Common myeloid progenitor, CD34-positive (primary cell): ENCODE measurements around the gene DRC3.

ENCODE experiments used
- CTCF ChIA-PET: fragments of 350-600 bp; sonication (Branson Sonifier 250); formaldehyde crosslinking; loops from one replicate; lab custom pipeline; 2021; ENCODE audit warnings: antibody characterized with exemption; lab: Charles Lee
- POLR2A ChIA-PET: fragments of 350-600 bp; sonication (Branson Sonifier 250); formaldehyde crosslinking; loops from one replicate; lab custom pipeline; 2021; ENCODE audit warnings: antibody characterized with exemption; lab: Charles Lee
- DNase-seq, 3 donors: peaks; one replicate each; pipeline versions ENCODE4 v3.0.0 to v3.0.0-alpha.2; 2013
- H3K27ac ChIP-seq, 2 experiments: 1 replicate in 1 of 2; 2 replicates in 1 of 2; pipeline ENCODE4 v1.7.0; 2013; ENCODE audit warnings: inconsistent platforms in 2 of 2, low read length in 2 of 2, mild to moderate bottlenecking in 2 of 2, low read depth in 1 of 2, moderate library complexity in 1 of 2; ENCODE audit not compliant: severe bottlenecking in 2 of 2, insufficient read depth in 1 of 2, poor library complexity in 1 of 2
- H3K27me3 ChIP-seq, 5 experiments: replicated peaks in 2 of 5; 1 replicate in 3 of 5; 2 replicates in 2 of 5; pipeline versions ENCODE4 v1.6.1 to v1.7.0; 2013; ENCODE audit warnings: low read length in 4 of 5, mild to moderate bottlenecking in 2 of 5, moderate library complexity in 2 of 5, inconsistent platforms in 1 of 5; ENCODE audit not compliant: insufficient read depth in 5 of 5, control insufficient read depth in 4 of 5
- H3K36me3 ChIP-seq, 4 experiments: 1 replicate in 2 of 4; 2 replicates in 2 of 4; pipeline versions ENCODE4 v1.6.1 to v1.7.0; 2013; ENCODE audit warnings: low read length in 3 of 4, control low read depth in 1 of 4, mild to moderate bottlenecking in 1 of 4; ENCODE audit not compliant: control insufficient read depth in 4 of 4, insufficient read depth in 4 of 4
- H3K4me1 ChIP-seq, 4 experiments: 1 replicate in 3 of 4; 2 replicates in 1 of 4; pipeline versions ENCODE4 v1.6.1 to v1.7.1; 2013; ENCODE audit warnings: low read length in 3 of 4, mild to moderate bottlenecking in 3 of 4, control low read depth in 1 of 4, inconsistent platforms in 1 of 4, moderate library complexity in 1 of 4; ENCODE audit not compliant: control insufficient read depth in 4 of 4, insufficient read depth in 4 of 4; ENCODE audit errors: control extremely low read depth in 1 of 4
- H3K4me3 ChIP-seq, 7 experiments: 1 replicate in 4 of 7; 2 replicates in 3 of 7; pipeline versions ENCODE4 v1.5.1 to v1.7.0; 2013; ENCODE audit warnings: mild to moderate bottlenecking in 7 of 7, low read length in 6 of 7, moderate library complexity in 6 of 7, inconsistent platforms in 2 of 7, low read depth in 2 of 7, control low read depth in 1 of 7; ENCODE audit not compliant: insufficient read depth in 4 of 7, control insufficient read depth in 1 of 7; ENCODE audit errors: extremely low read depth in 1 of 7
- H3K9me3 ChIP-seq, 5 experiments: 1 replicate in 4 of 5; 2 replicates in 1 of 5; pipeline versions ENCODE4 v1.6.1 to v1.7.1; 2013; ENCODE audit warnings: low read length in 4 of 5, mild to moderate bottlenecking in 2 of 5, inconsistent platforms in 1 of 5, low read depth in 1 of 5, moderate library complexity in 1 of 5; ENCODE audit not compliant: control insufficient read depth in 4 of 5, insufficient read depth in 2 of 5; ENCODE audit errors: control extremely low read depth in 1 of 5
- WGBS: methylation state at CpG from one replicate; pipeline ENCODE4 v1.1.5; 2013; ENCODE audit not compliant: insufficient coverage; 5-methylcytosine and 5-hydroxymethylcytosine counted together

Gene DRC3

DNA sequence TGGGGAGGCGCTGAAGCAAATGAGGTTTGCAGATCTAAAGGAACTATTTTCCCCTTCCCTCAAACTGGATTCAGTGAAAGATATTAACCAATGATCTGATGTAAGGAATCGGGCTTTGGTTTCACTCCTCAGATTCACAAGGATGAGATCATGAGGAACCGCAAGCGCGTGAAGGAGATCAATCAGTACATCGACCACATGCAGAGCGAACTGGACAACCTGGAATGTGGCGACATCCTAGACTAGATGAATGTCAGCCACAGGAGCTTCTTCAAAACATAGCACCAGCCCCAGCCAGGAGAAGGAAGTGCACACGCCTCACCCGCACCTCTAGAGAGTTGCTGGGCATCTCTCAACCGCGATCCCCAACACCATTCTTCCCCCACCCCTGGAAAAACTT is 43.8 kb downstream of the DRC3 start:
- Histone ChIP-seq H3K9me3 (no peaks in the 10 kb centered on the region), H3K36me3 (peaks cover 6 to 54% (median 38%) of the 10 kb centered on the region in 4 experiments), H3K4me3 (no peak overlapping the region), H3K27ac (no peak overlapping the region), H3K27me3 (no peaks in the 10 kb centered on the region), H3K4me1 (no peaks in the 10 kb centered on the region)
- no peak for DNase-seq
- ChIA-PET CTCF (interaction anchor here (0.8 kb wide), 1 partner anchor 24 kb away, joined by 3 read pairs; no protein-coding TSS in a partner anchor), POLR2A (no interaction called here)
- 96% methylated on average over 9 of the region's 12 CpGs for WGBS

DNA sequence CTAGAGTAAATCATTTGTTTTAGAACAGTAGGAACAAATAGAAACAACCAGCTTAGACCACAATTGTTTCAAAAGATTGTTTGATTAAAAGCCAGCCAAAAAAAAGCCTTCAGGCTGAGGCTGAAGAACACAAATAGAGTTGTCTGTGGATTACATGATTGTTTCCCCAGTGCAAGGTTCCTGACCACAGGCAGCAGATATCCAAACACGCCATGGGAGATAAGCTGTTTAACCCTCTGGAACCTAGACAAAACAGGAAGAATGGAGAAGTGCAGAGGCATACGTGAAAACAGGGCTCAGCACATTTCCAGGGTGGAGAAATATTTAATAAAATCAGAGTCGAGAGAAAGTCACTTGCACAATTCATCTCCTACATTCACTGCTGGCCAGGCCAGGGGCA is 45.3 kb downstream of the DRC3 start:
- Histone ChIP-seq H3K27ac (no peak overlapping the region), H3K4me1 (no peaks in the 10 kb centered on the region), H3K4me3 (no peak overlapping the region), H3K36me3 (peaks cover 11 to 57% (median 42%) of the 10 kb centered on the region in 4 experiments), H3K27me3 (no peaks in the 10 kb centered on the region), H3K9me3 (no peaks in the 10 kb centered on the region)
- peak in 2 of 3 donors; percentile 31 to 50 for DNase-seq
- CTCF ChIA-PET = no interaction called here
- POLR2A ChIA-PET = no interaction called here
- WGBS = 69% methylated on average over 3 of the region's 3 CpGs

- H3K27ac ChIP-seq = no peak overlapping the region
- no peaks in the 10 kb centered on the region for H3K9me3 ChIP-seq
- H3K4me3 ChIP-seq = no peak overlapping the region
- no peaks in the 10 kb centered on the region for H3K27me3 ChIP-seq
- WGBS = 90% methylated on average over 8 of the region's 15 CpGs
- H3K36me3 ChIP-seq = peaks cover 11 to 57% (median 40%) of the 10 kb centered on the region in 4 experiments
- no peaks in the 10 kb centered on the region for H3K4me1 ChIP-seq
- ChIA-PET CTCF (no interaction called here), POLR2A (no interaction called here)
- DNase-seq = no peak
These were observed 45.8 kb downstream of the DRC3 start for GRCh38 chr17:18018411-18018921.

- Histone ChIP-seq H3K4me1 (no peaks in the 10 kb centered on the region), H3K4me3 (no peak overlapping the region), H3K36me3 (peaks cover 11 to 62% (median 46%) of the 10 kb centered on the region in 4 experiments), H3K27me3 (no peaks in the 10 kb centered on the region), H3K9me3 (no peaks in the 10 kb centered on the region), H3K27ac (no peak overlapping the region)
- 100% methylated on average over 2 of the region's 2 CpGs for WGBS
- POLR2A ChIA-PET = no interaction called here
- DNase-seq = no peak
- CTCF ChIA-PET = interaction anchor here (0.5 to 2.3 kb wide), 2 partner anchors 9 to 1477 kb away, joined by 4 to 6 read pairs; no protein-coding TSS in a partner anchor
These were observed 47.1 kb downstream of the DRC3 start for GRCh38 chr17:18019838-18020154.

- no peaks in the 10 kb centered on the region for H3K27me3 ChIP-seq
- no peak overlapping the region for H3K4me3 ChIP-seq
- H3K36me3 ChIP-seq = peaks cover 8 to 64% (median 47%) of the 10 kb centered on the region in 4 experiments
- no peak overlapping the region for H3K27ac ChIP-seq
- no peak for DNase-seq
- ChIA-PET CTCF (interaction anchor here (1.5 to 2.3 kb wide), 2 partner anchors 8 to 23 kb away, joined by 3 to 6 read pairs; no protein-coding TSS in a partner anchor), POLR2A (no interaction called here)
- H3K4me1 ChIP-seq = no peaks in the 10 kb centered on the region
- no peaks in the 10 kb centered on the region for H3K9me3 ChIP-seq
- WGBS = 100% methylated on average over 5 of the region's 6 CpGs
These were observed 48.3 kb downstream of the DRC3 start for GRCh38 chr17:18020971-18021370.

- Histone ChIP-seq H3K4me1 (no peaks in the 10 kb centered on the region), H3K27ac (no peak overlapping the region), H3K9me3 (no peaks in the 10 kb centered on the region), H3K36me3 (peaks cover 8 to 64% (median 48%) of the 10 kb centered on the region in 4 experiments), H3K27me3 (no peaks in the 10 kb centered on the region), H3K4me3 (no peak overlapping the region)
- WGBS = 91% methylated on average over 4 of the region's 5 CpGs
- CTCF ChIA-PET = interaction anchor here (0.8 to 2.3 kb wide), 3 partner anchors 8 to 131 kb away, joined by 3 to 6 read pairs (median 3); no protein-coding TSS in a partner anchor
- no peak for DNase-seq
- POLR2A ChIA-PET = no interaction called here
These were observed 48.7 kb downstream of the DRC3 start for GRCh38 chr17:18021372-18021771.

DNA sequence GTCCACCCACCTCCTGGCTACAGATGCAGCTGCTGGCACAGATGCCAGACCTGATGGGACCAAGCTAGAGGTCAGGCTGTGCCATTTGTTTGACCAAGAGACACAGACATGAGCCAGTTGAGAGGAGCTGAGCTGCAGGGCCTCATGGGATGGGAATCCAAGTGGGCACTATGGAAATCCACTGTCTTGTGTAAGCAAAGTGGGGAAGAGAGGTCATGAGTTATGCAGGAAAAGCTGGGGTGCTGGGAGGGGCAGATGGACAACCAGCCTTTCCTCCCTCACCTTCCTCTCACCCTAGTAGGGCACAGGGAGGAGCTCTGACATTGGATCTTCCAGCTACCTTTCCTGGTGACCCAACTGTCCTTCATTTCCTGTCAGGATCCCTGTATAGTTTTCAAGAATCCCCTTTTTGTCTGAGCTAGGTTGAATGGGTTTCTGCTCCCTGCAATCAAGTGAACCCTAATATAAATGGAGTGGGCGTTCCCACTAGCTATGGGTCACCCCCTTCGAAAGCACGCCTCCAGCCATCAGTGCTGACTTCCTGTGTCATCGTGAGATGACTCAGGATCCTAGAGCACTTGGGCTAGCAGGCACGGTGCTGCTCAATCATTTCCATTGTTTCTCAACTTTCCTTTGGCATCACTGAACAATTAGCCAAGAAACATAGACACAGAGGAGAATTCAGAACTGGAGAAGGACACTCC is 52.7 kb downstream of the DRC3 start:
- WGBS = 84% methylated on average over 5 of the region's 5 CpGs
- DNase-seq = no peak
- CTCF ChIA-PET = interaction anchor here (1.2 to 1.7 kb wide), 2 partner anchors 8 to 31 kb away, joined by 6 read pairs; no protein-coding TSS in a partner anchor
- peaks cover 11 to 56% (median 44%) of the 10 kb centered on the region in 4 experiments for H3K36me3 ChIP-seq
- POLR2A ChIA-PET = no interaction called here
- no peak overlapping the region for H3K27ac ChIP-seq
- H3K9me3 ChIP-seq = no peaks in the 10 kb centered on the region
- no peaks in the 10 kb centered on the region for H3K27me3 ChIP-seq
- H3K4me3 ChIP-seq = no peak overlapping the region
- no peaks in the 10 kb centered on the region for H3K4me1 ChIP-seq
